H1 (cell line): ENCODE measurements around the gene TMPRSS15. TPM values are rescaled to one million over a fixed set of nuclear protein-coding genes. Genes with fewer than 3 reads are reported as not detected.
A peak's percentile ranks its signal among the peaks of the same experiment; 100 is the strongest.

Experiments
- CTCF ChIA-PET: fragments of 300-600 bp; sonication (Branson Sonifier 250); formaldehyde crosslinking; loops from one replicate; lab custom pipeline; 2021; ENCODE audit not compliant: partially characterized antibody; lab: Charles Lee
- POLR2A ChIA-PET: fragments of 300-600 bp; sonication (Branson Sonifier 250); formaldehyde crosslinking; loops from one replicate; lab custom pipeline; 2021; ENCODE audit warnings: inconsistent platforms; ENCODE audit not compliant: partially characterized antibody; lab: Charles Lee
- DNase-seq, 2 experiments: peaks; one replicate each; pipeline versions ENCODE4 v3.0.0 to v3.0.0-alpha.2; 2010 to 2022; ENCODE audit warnings: low spot score in 2 of 2, low read depth in 1 of 2, mixed read lengths in 1 of 2
- FAIRE-seq: peaks from 2 replicates; lab custom pipeline; 2011; peaks lifted over from hg19 to GRCh38; lab: Jason Lieb, UNC
- H2AFZ ChIP-seq: 2 replicates; pipeline ENCODE4 v1.8.1; 2012; ENCODE audit warnings: low read length, inconsistent platforms
- H2AK5ac ChIP-seq: 2 replicates; pipeline ENCODE4 v1.6.1; 2013; ENCODE audit warnings: low read depth, low read length
- H2BK120ac ChIP-seq: replicated peaks from 2 replicates; pipeline ENCODE3; 2013; ENCODE audit warnings: low read depth, low read length, inconsistent platforms
- H2BK12ac ChIP-seq: 2 replicates; pipeline ENCODE4 v1.6.1; 2013; ENCODE audit warnings: low read depth, low read length
- H2BK15ac ChIP-seq: 2 replicates; pipeline ENCODE4 v1.6.1; 2013; ENCODE audit warnings: low read length
- H2BK20ac ChIP-seq: 2 replicates; pipeline ENCODE4 v1.6.1; 2013; ENCODE audit warnings: low read length
- H2BK5ac ChIP-seq: 2 replicates; pipeline ENCODE4 v1.6.1; 2013; ENCODE audit warnings: low read depth, low read length
- H3K14ac ChIP-seq: 2 replicates; pipeline ENCODE4 v1.6.1; 2013; ENCODE audit warnings: inconsistent platforms; ENCODE audit not compliant: insufficient read length
- H3K18ac ChIP-seq: 2 replicates; pipeline ENCODE4 v1.6.1; 2013; ENCODE audit warnings: low read length; ENCODE audit errors: extremely low read depth
- H3K23ac ChIP-seq: 2 replicates; pipeline ENCODE4 v1.6.1; 2013; ENCODE audit warnings: inconsistent platforms; ENCODE audit not compliant: insufficient read length
- H3K23me2 ChIP-seq: 2 replicates; pipeline ENCODE4 v1.6.1; 2013; ENCODE audit warnings: low read depth, low read length
- H3K27ac ChIP-seq: 2 replicates; pipeline ENCODE4 v1.6.1; 2011; ENCODE audit warnings: low read depth, low read length, inconsistent platforms
- H3K27me3 ChIP-seq, 4 experiments: replicated peaks in 1 of 4; 1 replicate in 1 of 4; 2 replicates in 3 of 4; pipeline versions ENCODE4 v1.6.1 to v1.8.1; 2011 to 2013; ENCODE audit warnings: low read length in 3 of 4, mild to moderate bottlenecking in 3 of 4, inconsistent platforms in 2 of 4, mixed read lengths in 2 of 4, moderate library complexity in 1 of 4; ENCODE audit not compliant: control insufficient read depth in 3 of 4, insufficient read depth in 3 of 4; ENCODE audit errors: extremely low read depth in 1 of 4
- H3K36me3 ChIP-seq, 4 experiments: 2 replicates each; pipeline versions ENCODE4 v1.6.1 to v1.8.1; 2011 to 2013; ENCODE audit warnings: mild to moderate bottlenecking in 4 of 4, low read length in 3 of 4, moderate library complexity in 2 of 4, control low read depth in 1 of 4, inconsistent platforms in 1 of 4; ENCODE audit not compliant: insufficient read depth in 4 of 4, control insufficient read depth in 2 of 4
- H3K4ac ChIP-seq: replicated peaks from 2 replicates; pipeline ENCODE3; 2013; ENCODE audit warnings: low read length, low read depth, mixed read lengths, inconsistent platforms; ENCODE audit not compliant: insufficient read length
- H3K4me1 ChIP-seq, 4 experiments: replicated peaks in 1 of 4; 1 replicate in 1 of 4; 2 replicates in 3 of 4; pipeline versions ENCODE4 v1.6.1 to v1.8.1; 2011 to 2013; ENCODE audit warnings: low read length in 3 of 4, inconsistent platforms in 2 of 4, mixed read lengths in 1 of 4; ENCODE audit not compliant: insufficient read depth in 4 of 4, control insufficient read depth in 3 of 4
- H3K4me2 ChIP-seq, 2 experiments: 2 replicates each; pipeline versions ENCODE4 v1.6.1 to v1.8.1; 2011 to 2013; ENCODE audit warnings: low read depth in 2 of 2, low read length in 2 of 2, control low read depth in 1 of 2, inconsistent platforms in 1 of 2, mild to moderate bottlenecking in 1 of 2; ENCODE audit not compliant: insufficient read depth in 1 of 2
- H3K4me3 ChIP-seq, 4 experiments: fragments of 200-600, 300-600 bp in 1 of 4; sonication (generic), shearing (Covaris generic), sonication (Bioruptor Twin) in 1 of 4; 2 replicates each; pipeline versions ENCODE4 v1.5.1 to v1.8.1; 2011 to 2016; ENCODE audit warnings: low read length in 4 of 4, low read depth in 3 of 4, control low read depth in 2 of 4, inconsistent platforms in 2 of 4, mild to moderate bottlenecking in 2 of 4, mixed read lengths in 1 of 4, moderate library complexity in 1 of 4; ENCODE audit not compliant: insufficient read depth in 2 of 4; ENCODE audit errors: extremely low read depth in 1 of 4
- H3K56ac ChIP-seq: replicated peaks from 2 replicates; pipeline ENCODE3; 2013; ENCODE audit warnings: low read depth, mild to moderate bottlenecking, mixed read lengths, low read length, inconsistent platforms; ENCODE audit not compliant: insufficient read length
- H3K79me1 ChIP-seq: 2 replicates; pipeline ENCODE4 v1.6.1; 2013; ENCODE audit warnings: low read depth, low read length, control low read depth
- H3K79me2 ChIP-seq, 2 experiments: 2 replicates each; pipeline versions ENCODE4 v1.6.1 to v1.8.1; 2012 to 2013; ENCODE audit warnings: low read length in 2 of 2, mild to moderate bottlenecking in 2 of 2, inconsistent platforms in 1 of 2; ENCODE audit not compliant: insufficient read depth in 2 of 2, control insufficient read depth in 1 of 2
- H3K9ac ChIP-seq, 4 experiments: replicated peaks in 1 of 4; 1 replicate in 1 of 4; 2 replicates in 3 of 4; pipeline versions ENCODE4 v1.6.1 to v1.8.1; 2011 to 2013; ENCODE audit warnings: low read depth in 3 of 4, low read length in 3 of 4, control low read depth in 2 of 4, mild to moderate bottlenecking in 2 of 4, moderate library complexity in 2 of 4, inconsistent platforms in 1 of 4; ENCODE audit errors: extremely low read depth in 1 of 4
- H3K9me3 ChIP-seq, 2 experiments: 2 replicates each; pipeline versions ENCODE4 v1.6.1 to v1.8.1; 2012 to 2013; ENCODE audit warnings: mild to moderate bottlenecking in 2 of 2, moderate library complexity in 2 of 2, control low read depth in 1 of 2, inconsistent platforms in 1 of 2, low read depth in 1 of 2, low read length in 1 of 2, mixed read lengths in 1 of 2; ENCODE audit not compliant: insufficient read depth in 2 of 2
- H4K20me1 ChIP-seq, 2 experiments: replicated peaks in 1 of 2; 2 replicates each; pipeline versions ENCODE3 to v1.8.1; 2011 to 2013; ENCODE audit warnings: inconsistent platforms in 2 of 2, low read length in 2 of 2, mild to moderate bottlenecking in 1 of 2; ENCODE audit not compliant: insufficient read depth in 2 of 2, control insufficient read depth in 1 of 2
- H4K5ac ChIP-seq: 2 replicates; pipeline ENCODE4 v1.6.1; 2013; ENCODE audit warnings: low read length, low read depth, mixed read lengths, inconsistent platforms; ENCODE audit not compliant: insufficient read length
- H4K8ac ChIP-seq: 2 replicates; pipeline ENCODE4 v1.8.0; 2013; ENCODE audit warnings: mild to moderate bottlenecking, moderate library complexity, low read length, inconsistent platforms; ENCODE audit not compliant: insufficient read depth; ENCODE audit errors: extremely low read depth
- H4K91ac ChIP-seq: replicated peaks from 2 replicates; pipeline ENCODE3; 2013; ENCODE audit warnings: low read length, mixed read lengths, inconsistent platforms; ENCODE audit not compliant: insufficient read length
- CTCF ChIP-seq, 3 experiments: IDR thresholded peaks; 1 replicate in 2 of 3; 2 replicates in 1 of 3; pipeline versions ENCODE4 v1.5.1 to v1.6.1; 2011; ENCODE audit warnings: low read length in 3 of 3, mild to moderate bottlenecking in 3 of 3, inconsistent platforms in 2 of 3, low read depth in 1 of 3, moderate library complexity in 1 of 3; ENCODE audit not compliant: insufficient read depth in 1 of 3; ENCODE audit errors: control extremely low read depth in 1 of 3
- WGBS, 2 experiments: shearing (Covaris generic) in 1 of 2; methylation state at CpG; one replicate each; pipeline versions ENCODE4 v1.1.6 to v1.1.7; 2013 to 2015; ENCODE audit warnings: low lambda C conversion rate in 2 of 2, mixed read lengths in 2 of 2, inconsistent platforms in 1 of 2, low coverage in 1 of 2, missing lambda C conversion rate in 1 of 2; ENCODE audit not compliant: insufficient replicate concordance in 2 of 2, insufficient coverage in 1 of 2, insufficient read length in 1 of 2; ENCODE audit errors: extremely low coverage in 1 of 2, missing lambda C conversion rate in 1 of 2; 5-methylcytosine and 5-hydroxymethylcytosine counted together
- polyA plus RNA-seq, 7 experiments: library from polyadenylated mRNA; depleted of rRNA in 3 of 7; stranded (reverse) in 5 of 7; unstranded in 2 of 7; fragments of >200 nt in 5 of 7; fragments of 200-250 nt in 2 of 7; gene quantifications; 1 replicate in 5 of 7; 2 replicates in 1 of 7; 4 replicates in 1 of 7; pipeline versions ENCODE4 v1.2.1 to v1.2.3, GENCODE V29; 2011 to 2013; ENCODE audit warnings: missing spikeins in 2 of 7, mixed read lengths in 2 of 7
- total RNA-seq: library from RNA; stranded (reverse); fragmentation: NEBNext Ultra II Directional; extraction: Animal tissue kit (Norgen Biotek cat#: 25700); gene quantifications from 2 replicates; pipeline ENCODE4 v1.2.1, GENCODE V29; 2021

The TMPRSS15 gene
- total and polyA plus RNA-seq, 2 of the 8 experiments (the other 6 are each of a cell fraction or from before 2014, with no cell fraction given) = not detected

GRCh38 chr21:18411565-18411964 is 8.0 kb upstream of the TMPRSS15 start:
- Histone ChIP-seq H2BK12ac (no peak overlapping the region), H3K18ac (no peak overlapping the region), H3K23ac (no peak overlapping the region), H3K27me3 (no peaks in the 10 kb centered on the region), H3K14ac (no peak overlapping the region), H4K8ac (no peak overlapping the region), H2BK120ac (no peak overlapping the region), H2BK5ac (peak overlapping the region; percentile 17; the same call in 1 of the 2 replicates), H3K79me2 (no peaks in the 10 kb centered on the region), H3K9me3 (no peaks in the 10 kb centered on the region), H3K36me3 (no peaks in the 10 kb centered on the region), H2BK15ac (no peak overlapping the region), H3K4me2 (peak overlapping the region; percentile 14 to 45; a peak in 3 of 4 replicates), H3K27ac (no peak overlapping the region), H4K91ac (no peak overlapping the region), H4K5ac (no peak overlapping the region), H3K79me1 (no peaks in the 10 kb centered on the region), H3K9ac (no peak overlapping the region), H2AFZ (no peak overlapping the region; the same call in 1 of the 2 replicates), H3K4me1 (peaks cover 0 to 6% (median 0%) of the 10 kb centered on the region in 4 experiments; a peak in 3 of 7 replicates), H2AK5ac (no peak overlapping the region), H3K4me3 (peak overlapping the region in 1 of 4 experiments; percentile 45; a peak in 2 of 8 replicates), H3K23me2 (no peaks in the 10 kb centered on the region), H2BK20ac (no peak overlapping the region), H3K56ac (no peak overlapping the region), H4K20me1 (no peaks in the 10 kb centered on the region), H3K4ac (no peak overlapping the region)
- DNase-seq (no peak), FAIRE-seq (peak; percentile 19)
- CTCF ChIA-PET = interaction anchor here (1.7 kb wide), 1 partner anchor 26 kb away, joined by 3 read pairs; no protein-coding TSS in a partner anchor
- POLR2A ChIA-PET = interaction anchor here (0.8 to 1.3 kb wide), 2 partner anchors 9 to 16 kb away, joined by 3 read pairs; no protein-coding TSS in a partner anchor
- WGBS, 2 experiments = 12% methylated on average over 5 of the region's 5 CpGs; no CpG with 5 or more reads in 1 of the 2 experiments
- no peak for TF ChIP-seq CTCF (IDR thresholded peaks at IDR 0.05; ENCODE audit: control extremely low read depth in 1 of 3, insufficient read depth in 1 of 3, low read depth in 1 of 3, low read length in 3 of 3)
